MV-4-11 (cell line): ENCODE results near the gene CCDC40.

Experiments
- DNase-seq: peaks from one replicate; lab custom pipeline; 2025; lab: John Stamatoyannopoulos, UW

Gene CCDC40

GRCh38 chr17:80141463-80142165 is 105.2 kb downstream of the CCDC40 start:
- no peak for DNase-seq

DNA sequence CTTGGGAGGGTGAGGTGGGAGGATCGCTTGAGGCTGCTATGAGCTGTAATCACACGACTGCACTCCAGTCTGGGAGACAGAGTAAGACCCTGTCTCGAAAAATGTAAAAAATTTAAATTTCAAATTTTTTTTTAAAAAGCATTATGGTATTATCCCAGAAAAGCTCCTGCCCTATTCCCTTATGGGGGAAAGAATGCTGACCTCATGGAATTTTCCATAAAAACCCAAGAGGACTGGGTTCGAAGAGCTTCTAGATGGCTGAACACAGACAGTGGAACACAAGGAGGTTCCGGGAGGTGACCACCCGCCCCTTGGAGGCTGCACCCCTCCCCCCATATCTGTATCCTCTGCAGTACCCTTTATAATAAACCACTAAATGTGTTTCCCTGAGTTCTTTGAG is 106.5 kb downstream of the CCDC40 start:
- no peak for DNase-seq

GRCh38 chr17:80145076-80146075 is 108.9 kb downstream of the CCDC40 start:
- no peak for DNase-seq

DNA sequence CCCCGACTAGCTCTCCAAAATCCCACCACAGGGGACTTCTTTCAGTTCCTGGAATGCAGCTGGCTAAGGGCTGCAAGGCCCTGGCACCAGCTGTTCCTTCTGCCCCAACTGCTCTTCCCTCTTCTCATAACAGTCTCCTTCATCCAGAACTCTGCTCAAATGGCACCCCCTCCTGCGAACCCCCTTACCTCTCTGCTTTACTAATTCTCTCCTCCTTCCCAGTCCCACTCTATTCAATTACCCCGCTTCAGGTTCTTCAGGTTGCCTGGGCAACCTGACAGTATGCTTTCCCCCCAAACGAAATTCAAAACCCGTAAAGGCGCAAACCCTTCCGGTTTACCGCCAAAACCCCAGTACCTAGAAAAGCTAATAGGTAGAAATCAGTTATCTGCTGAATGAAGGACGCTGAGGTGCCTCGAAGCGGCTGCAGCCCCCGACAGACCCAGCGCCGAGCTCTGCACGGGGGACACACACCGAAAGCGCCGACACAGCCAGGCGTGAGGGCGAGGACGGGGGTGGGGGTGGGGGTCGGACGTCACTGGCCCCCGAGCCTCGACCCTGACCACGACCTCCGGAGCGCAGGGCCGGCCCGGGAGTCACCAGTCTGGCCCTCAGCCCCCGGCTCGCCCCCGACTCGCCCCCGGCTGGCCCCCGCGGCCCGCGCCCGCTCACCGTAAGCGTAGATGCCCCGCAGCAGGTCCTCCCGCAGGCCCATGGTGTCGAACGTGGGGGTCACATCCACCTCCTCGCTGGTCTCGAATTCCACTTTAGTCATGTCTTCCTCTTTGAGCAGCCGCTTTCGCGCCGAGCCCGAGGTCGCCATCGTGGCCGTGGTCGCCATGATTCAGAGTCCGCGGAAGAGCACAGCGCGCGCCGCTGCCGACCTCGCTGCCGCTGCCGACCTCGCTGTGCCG is 109.9 kb downstream of the CCDC40 start:
- DNase-seq, result peak; percentile 56

GRCh38 chr17:80147035-80147822 is 110.8 kb downstream of the CCDC40 start, which contains the start of gene EIF4A3:
TSS of gene EIF4A3 (minus strand) at chr17:80147128. CDS start at chr17:80146961, 167 bp downstream.
- peak; percentile 99 for DNase-seq
